HuH-7.5 (cell line): ENCODE data around the gene TMEM239.
"Not testable (repeated sequence)": the region's sequence is repeated elsewhere in the genome, so short reads cannot be mapped to it uniquely, and the experiment has no call there.

ENCODE experiments used
- DNase-seq: peaks from one replicate; pipeline ENCODE4 v3.0.0; 2011; ENCODE audit warnings: low spot score

TMEM239 gene

GRCh38 chr20:2820896-2821869, 5.0 kb downstream of the TMEM239 start:
- DNase-seq, result no peak

GRCh38 chr20:2822073-2822472, 5.9 kb downstream of the TMEM239 start:
- no peak for DNase-seq

GRCh38 chr20:2825761-2826160, 9.6 kb downstream of the TMEM239 start:
- no peak for DNase-seq

- DNase-seq, result no peak
These were observed 10.5 kb downstream of the TMEM239 start for GRCh38 chr20:2826655-2827054.

GRCh38 chr20:2829376-2829775, 13.2 kb downstream of the TMEM239 start:
- no peak for DNase-seq

GRCh38 chr20:2831206-2831605, 15.0 kb downstream of the TMEM239 start:
- not testable (repeated sequence) for DNase-seq

GRCh38 chr20:2833761-2834160, 17.6 kb downstream of the TMEM239 start:
- no peak for DNase-seq

- no peak for DNase-seq
These were observed 18.4 kb downstream of the TMEM239 start for GRCh38 chr20:2834401-2835110.

GRCh38 chr20:2835331-2835796, 19.2 kb downstream of the TMEM239 start:
- no peak for DNase-seq

GRCh38 chr20:2836035-2836434, 19.9 kb downstream of the TMEM239 start:
- no peak for DNase-seq

- DNase-seq, result no peak
These were observed 21.2 kb downstream of the TMEM239 start for GRCh38 chr20:2837221-2837960.

- no peak for DNase-seq
These were observed 22.1 kb downstream of the TMEM239 start for GRCh38 chr20:2838170-2838797.

GRCh38 chr20:2838847-2839671, 22.9 kb downstream of the TMEM239 start:
- no peak for DNase-seq

GRCh38 chr20:2839732-2840137, 23.6 kb downstream of the TMEM239 start:
- no peak for DNase-seq

GRCh38 chr20:2840138-2840966, 24.2 kb downstream of the TMEM239 start, which contains the start of the genes PCED1A and VPS16:
TSS of gene PCED1A (minus strand) at chr20:2840655. CDS start at chr20:2839912, 743 bp downstream.
TSS of gene VPS16 (plus strand) at chr20:2840745. CDS start at chr20:2840775, 30 bp downstream.
- peak; percentile 99 for DNase-seq

GRCh38 chr20:2840967-2841531, 24.9 kb downstream of the TMEM239 start:
- peak; percentile 86 for DNase-seq

GRCh38 chr20:2845607-2846006, 29.4 kb downstream of the TMEM239 start:
- no peak for DNase-seq

- DNase-seq, result no peak
These were observed 30.5 kb downstream of the TMEM239 start for GRCh38 chr20:2846698-2847097.

GRCh38 chr20:2847802-2848201, 31.6 kb downstream of the TMEM239 start:
- no peak for DNase-seq
